GM21717 (cell line): Measurements from ENCODE around the gene EIF2B4.

Experiments used
- ATAC-seq: cut with Tn5 transposase; IDR thresholded peaks from one replicate; pipeline ENCODE4 v1.9.1; 2021; ENCODE audit warnings: mild to moderate bottlenecking, moderate library complexity; ENCODE audit not compliant: unreplicated experiment

Gene EIF2B4

GRCh38 chr2:27370026-27370815 is at the start of gene EIF2B4, which contains the start of gene SNX17:
Gene EIF2B4, minus strand, starts transcription at chr2:27370338. Its CDS starts 24 bp downstream, at chr2:27370314.
Gene SNX17, plus strand, starts transcription at chr2:27370616. Its CDS starts 128 bp downstream, at chr2:27370744.
- ATAC-seq, result peak; percentile 83

GRCh38 chr2:27416151-27416550 is 46.0 kb upstream of the EIF2B4 start:
- no peak for ATAC-seq

GRCh38 chr2:27412419-27413152 is 42.4 kb upstream of the EIF2B4 start:
- no peak for ATAC-seq

- ATAC-seq, result peak; percentile 94
Measured at GRCh38 chr2:27409321-27410073, 39.4 kb upstream of the EIF2B4 start, which contains the start of gene PPM1G. Gene PPM1G, minus strand, starts transcription at chr2:27409591. Its CDS starts 169 bp downstream, at chr2:27409422.

GRCh38 chr2:27408601-27409320 is 38.6 kb upstream of the EIF2B4 start:
- peak; percentile 34 for ATAC-seq

GRCh38 chr2:27407798-27408491 is 37.8 kb upstream of the EIF2B4 start:
- ATAC-seq, result no peak

GRCh38 chr2:27400348-27401135 is 30.4 kb upstream of the EIF2B4 start:
- no peak for ATAC-seq

GRCh38 chr2:27398962-27399361 is 28.8 kb upstream of the EIF2B4 start:
- no peak for ATAC-seq

- no peak for ATAC-seq
Measured at GRCh38 chr2:27393225-27393624, 23.1 kb upstream of the EIF2B4 start.

- ATAC-seq, result no peak
Measured at GRCh38 chr2:27390822-27391679, 20.9 kb upstream of the EIF2B4 start.

- ATAC-seq, result no peak
Measured at GRCh38 chr2:27381577-27382181, 11.5 kb upstream of the EIF2B4 start.

GRCh38 chr2:27380626-27381545 is 10.7 kb upstream of the EIF2B4 start, which contains the start of gene ZNF513:
Gene ZNF513, minus strand, starts transcription at chr2:27380734. Its CDS starts 208 bp downstream, at chr2:27380526.
- peak; percentile 77 for ATAC-seq

- peak; percentile 17 for ATAC-seq
Measured at GRCh38 chr2:27379836-27380625, 9.9 kb upstream of the EIF2B4 start.

- no peak for ATAC-seq
Measured at GRCh38 chr2:27379383-27379835, 9.3 kb upstream of the EIF2B4 start.

GRCh38 chr2:27378809-27379290 is 8.7 kb upstream of the EIF2B4 start:
- ATAC-seq, result no peak
